ENCODE data around the gene CLCA4. TPM values are rescaled to one million over a fixed set of nuclear protein-coding genes. Genes with fewer than 3 reads are reported as not detected.

The CLCA4 gene
- total and polyA plus RNA-seq, 10 of the 15 experiments (the other 5 are each of a cell fraction or from before 2014, with no cell fraction given): 0.01 to 0.08 TPM; not detected in 8

DNA sequence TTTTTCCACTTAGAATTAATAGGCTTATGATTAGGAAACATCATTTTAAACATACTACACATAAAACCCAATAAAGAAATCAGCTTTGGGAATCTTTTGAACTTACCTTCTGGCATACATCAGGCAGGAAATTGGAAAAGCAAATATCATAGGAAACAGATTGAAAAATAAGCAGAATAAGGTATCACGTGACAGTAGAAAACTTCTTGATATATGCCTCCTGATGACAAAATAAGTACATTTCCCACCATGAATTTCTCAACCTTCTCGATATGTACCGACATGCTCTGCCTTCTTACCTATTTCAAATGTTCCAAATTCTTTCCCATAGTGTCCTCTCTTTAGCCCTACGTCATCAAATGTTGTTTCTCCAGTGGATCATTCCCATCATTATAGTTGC is 72.4 kb downstream of the CLCA4 start:
- no peak for ATAC-seq
- DNase-seq (ENCODE audit: low read depth, low spot score): no peak
- no peaks in the 10 kb centered on the region for H4K20me1 ChIP-seq (ENCODE audit: control insufficient read depth, insufficient read depth)
- H3K36me3 ChIP-seq (ENCODE audit: control insufficient read depth in 2 of 2, insufficient read depth in 2 of 2, low read length in 1 of 2): no peaks in the 10 kb centered on the region
- no peak overlapping the region for H3K4me3 ChIP-seq
- TF ChIP-seq RAD51 (IDR thresholded peaks at IDR 0.05): peak; percentile 40; the same call in 1 of the 2 replicates
- TF ChIP-seq, protein P1, sequence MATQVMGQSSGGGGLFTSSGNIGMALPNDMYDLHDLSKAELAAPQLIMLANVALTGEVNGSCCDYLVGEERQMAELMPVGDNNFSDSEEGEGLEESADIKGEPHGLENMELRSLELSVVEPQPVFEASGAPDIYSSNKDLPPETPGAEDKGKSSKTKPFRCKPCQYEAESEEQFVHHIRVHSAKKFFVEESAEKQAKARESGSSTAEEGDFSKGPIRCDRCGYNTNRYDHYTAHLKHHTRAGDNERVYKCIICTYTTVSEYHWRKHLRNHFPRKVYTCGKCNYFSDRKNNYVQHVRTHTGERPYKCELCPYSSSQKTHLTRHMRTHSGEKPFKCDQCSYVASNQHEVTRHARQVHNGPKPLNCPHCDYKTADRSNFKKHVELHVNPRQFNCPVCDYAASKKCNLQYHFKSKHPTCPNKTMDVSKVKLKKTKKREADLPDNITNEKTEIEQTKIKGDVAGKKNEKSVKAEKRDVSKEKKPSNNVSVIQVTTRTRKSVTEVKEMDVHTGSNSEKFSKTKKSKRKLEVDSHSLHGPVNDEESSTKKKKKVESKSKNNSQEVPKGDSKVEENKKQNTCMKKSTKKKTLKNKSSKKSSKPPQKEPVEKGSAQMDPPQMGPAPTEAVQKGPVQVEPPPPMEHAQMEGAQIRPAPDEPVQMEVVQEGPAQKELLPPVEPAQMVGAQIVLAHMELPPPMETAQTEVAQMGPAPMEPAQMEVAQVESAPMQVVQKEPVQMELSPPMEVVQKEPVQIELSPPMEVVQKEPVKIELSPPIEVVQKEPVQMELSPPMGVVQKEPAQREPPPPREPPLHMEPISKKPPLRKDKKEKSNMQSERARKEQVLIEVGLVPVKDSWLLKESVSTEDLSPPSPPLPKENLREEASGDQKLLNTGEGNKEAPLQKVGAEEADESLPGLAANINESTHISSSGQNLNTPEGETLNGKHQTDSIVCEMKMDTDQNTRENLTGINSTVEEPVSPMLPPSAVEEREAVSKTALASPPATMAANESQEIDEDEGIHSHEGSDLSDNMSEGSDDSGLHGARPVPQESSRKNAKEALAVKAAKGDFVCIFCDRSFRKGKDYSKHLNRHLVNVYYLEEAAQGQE (IDR thresholded peaks at IDR 0.05; ENCODE audit: low read depth, low read length): no peak
- no peak for TF ChIP-seq MEF2A (IDR thresholded peaks at IDR 0.05; ENCODE audit: insufficient read depth, low read depth, low read length)
- no peak for TF ChIP-seq ZNF24 (IDR thresholded peaks at IDR 0.05)
- no peak for TF ChIP-seq NRF1 (conservative IDR thresholded peaks at IDR 0.05; ENCODE audit: low read depth, low read length)
- no peak for TF ChIP-seq SIX5 (IDR thresholded peaks at IDR 0.05; ENCODE audit: low read depth, low read length, severe bottlenecking)
- in situ Hi-C loops (cut with MboI) (no loop called here), intact Hi-C loops (cut with micrococcal nuclease; ENCODE audit: unreplicated experiment) (no loop called here)
- ChIA-PET SMC1A (ENCODE audit: uncharacterized antibody, unreplicated experiment) (no interaction called here), CTCF (interaction anchor here (1.7 kb wide), 1 partner anchor 120 kb away, joined by 4 read pairs; no protein-coding TSS in a partner anchor), POLR2A (no interaction called here), RAD21 (ENCODE audit: unreplicated experiment) (no interaction called here)
- no peak overlapping the region for H2AFZ ChIP-seq (ENCODE audit: control insufficient read depth, low read depth, low read length)
- no peaks in the 10 kb centered on the region; a peak in 1 of 4 replicates for H3K27me3 ChIP-seq (replicated peaks in 1 of 2; ENCODE audit: control insufficient read depth in 2 of 2, insufficient read depth in 2 of 2, low read length in 1 of 2)
- H3K27ac ChIP-seq (ENCODE audit: control insufficient read depth, insufficient read depth): no peak overlapping the region
- no peak overlapping the region for H3K4me2 ChIP-seq (ENCODE audit: control insufficient read depth, insufficient read depth)
- WGBS (ENCODE audit: insufficient coverage, insufficient replicate concordance, low lambda C conversion rate, missing lambda C conversion rate): 63% methylated on average over 4 of the region's 4 CpGs
- BruUV-seq (replicated peaks): no TSS peak
- H3K9ac ChIP-seq (ENCODE audit: control insufficient read depth, insufficient read depth, low read length): no peak overlapping the region
- FAIRE-seq: no peak
- 0 out of 2 replicates have a peak, but pooled peaks cover 5% of the 10 kb centered on the region for H3K4me1 ChIP-seq (ENCODE audit: control insufficient read depth, insufficient read depth, low read length)
- no peaks in the 10 kb centered on the region for H3K79me2 ChIP-seq (ENCODE audit: control insufficient read depth, insufficient read depth, low read length)
- H3K9me3 ChIP-seq (replicated peaks; ENCODE audit: control insufficient read depth, insufficient read depth, low read length): no peaks in the 10 kb centered on the region; the same call in 1 of the 3 replicates

All from GM12878 (cell line).